ENCODE measurements around the gene C3orf20.

C3orf20 gene

GRCh38 chr3:14674841-14675240 is at the start of gene C3orf20:
C3orf20 (plus strand) TSS chr3:14675141; CDS start chr3:14682714, 7,573 bp downstream.
- DNase-seq = no peak

GRCh38 chr3:14625443-14625842 is 49.5 kb upstream of the C3orf20 start:
- no peak for DNase-seq

- no peak for DNase-seq
Observed at GRCh38 chr3:14627815-14628214, 47.1 kb upstream of the C3orf20 start.

GRCh38 chr3:14628406-14628805 is 46.5 kb upstream of the C3orf20 start:
- DNase-seq = no peak

GRCh38 chr3:14630404-14631100 is 44.4 kb upstream of the C3orf20 start:
- DNase-seq = no peak

- no peak for DNase-seq
Observed at GRCh38 chr3:14631101-14631497, 43.8 kb upstream of the C3orf20 start.

- no peak for DNase-seq
Observed at GRCh38 chr3:14631687-14632441, 43.1 kb upstream of the C3orf20 start.

- DNase-seq = no peak
Observed at GRCh38 chr3:14632442-14632930, 42.5 kb upstream of the C3orf20 start.

- DNase-seq = no peak
Observed at GRCh38 chr3:14633417-14633816, 41.5 kb upstream of the C3orf20 start.

GRCh38 chr3:14633819-14634424 is 41.0 kb upstream of the C3orf20 start:
- peak; percentile 55 for DNase-seq

GRCh38 chr3:14634763-14635400 is 40.1 kb upstream of the C3orf20 start:
- no peak for DNase-seq

- DNase-seq = no peak
Observed at GRCh38 chr3:14636496-14637087, 38.3 kb upstream of the C3orf20 start.

- no peak for DNase-seq
Observed at GRCh38 chr3:14640157-14640562, 34.8 kb upstream of the C3orf20 start.

- no peak for DNase-seq
Observed at GRCh38 chr3:14640734-14641133, 34.2 kb upstream of the C3orf20 start.

GRCh38 chr3:14641346-14641745 is 33.6 kb upstream of the C3orf20 start:
- DNase-seq = no peak

GRCh38 chr3:14645453-14645852 is 29.5 kb upstream of the C3orf20 start:
- no peak for DNase-seq

GRCh38 chr3:14646131-14646573 is 28.8 kb upstream of the C3orf20 start:
- DNase-seq = no peak

GRCh38 chr3:14646589-14647413 is 28.1 kb upstream of the C3orf20 start:
- no peak for DNase-seq

- DNase-seq = no peak
Observed at GRCh38 chr3:14647976-14648955, 26.7 kb upstream of the C3orf20 start.

GRCh38 chr3:14649466-14649865 is 25.5 kb upstream of the C3orf20 start:
- no peak for DNase-seq

GRCh38 chr3:14650193-14650592 is 24.7 kb upstream of the C3orf20 start:
- DNase-seq = no peak

All from CD4-positive, alpha-beta T cell treated with Interleukin-4 for 4 hours (primary cell).